GM20000 (cell line): ENCODE measurements around the gene VPREB1.
A peak's percentile ranks its signal among the peaks of the same experiment; 100 is the strongest.

Experiments
- DNase-seq: peaks from one replicate; pipeline ENCODE4 v3.0.0; 2012; ENCODE audit warnings: low spot score
- CTCF ChIP-seq: IDR thresholded peaks from 2 replicates; pipeline ENCODE4 v1.5.1; 2012; ENCODE audit warnings: mild to moderate bottlenecking, control low read depth; ENCODE audit errors: extremely low read depth, missing control alignments

The VPREB1 gene

GRCh38 chr22:22198751-22199150 is 45.8 kb upstream of the VPREB1 start:
- DNase-seq = no peak
- TF ChIP-seq CTCF = no peak

GRCh38 chr22:22199634-22200033 is 45.0 kb upstream of the VPREB1 start:
- no peak for TF ChIP-seq CTCF
- no peak for DNase-seq

GRCh38 chr22:22200569-22201184 is 43.9 kb upstream of the VPREB1 start:
- no peak for DNase-seq
- TF ChIP-seq CTCF = no peak

GRCh38 chr22:22201185-22201929 is 43.2 kb upstream of the VPREB1 start:
- peak; percentile 81 for DNase-seq
- TF ChIP-seq CTCF = peak; percentile 85

- no peak for TF ChIP-seq CTCF
- DNase-seq = no peak
These were observed 42.6 kb upstream of the VPREB1 start for GRCh38 chr22:22201930-22202343.

- no peak for TF ChIP-seq CTCF
- no peak for DNase-seq
These were observed 41.3 kb upstream of the VPREB1 start for GRCh38 chr22:22203048-22203971.
